Activated CD8-positive, alpha-beta memory T cell treated with anti-CD3 and anti-CD28 coated beads, Interleukin-2, amount 50 U/mL, for 1 hour (primary cell): ENCODE measurements around the gene POU2F2.
"Not testable (repeated sequence)": the region's sequence is repeated elsewhere in the genome, so short reads cannot be mapped to it uniquely, and the experiment has no call there.

ENCODE experiments used
- DNase-seq: peaks from one replicate; pipeline ENCODE4 v3.0.0-alpha.2; 2020; ENCODE audit errors: extremely low read depth

The POU2F2 gene

DNA sequence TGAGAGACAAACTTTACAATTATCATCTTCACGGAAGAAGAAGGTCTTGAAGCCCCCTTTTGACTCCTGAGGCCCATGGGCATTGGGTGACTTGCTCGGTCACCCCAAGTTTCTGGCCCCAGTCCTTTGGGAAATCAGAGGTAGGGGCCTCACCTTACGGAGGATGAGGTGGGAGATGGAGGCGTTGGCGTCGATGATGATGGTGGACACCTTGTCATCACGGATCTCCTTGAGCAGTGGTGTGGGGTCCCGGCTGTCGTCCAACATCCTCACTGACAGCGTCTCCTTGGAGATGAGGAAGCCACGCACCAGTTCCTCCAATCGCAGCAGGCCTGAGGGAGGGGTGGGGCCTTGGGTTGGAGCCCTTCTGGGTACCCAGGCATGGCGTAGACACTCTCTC, 73.0 kb downstream of the POU2F2 start:
- no peak for DNase-seq

GRCh38 chr19:42057846-42058245, 74.4 kb downstream of the POU2F2 start:
- no peak for DNase-seq

DNA sequence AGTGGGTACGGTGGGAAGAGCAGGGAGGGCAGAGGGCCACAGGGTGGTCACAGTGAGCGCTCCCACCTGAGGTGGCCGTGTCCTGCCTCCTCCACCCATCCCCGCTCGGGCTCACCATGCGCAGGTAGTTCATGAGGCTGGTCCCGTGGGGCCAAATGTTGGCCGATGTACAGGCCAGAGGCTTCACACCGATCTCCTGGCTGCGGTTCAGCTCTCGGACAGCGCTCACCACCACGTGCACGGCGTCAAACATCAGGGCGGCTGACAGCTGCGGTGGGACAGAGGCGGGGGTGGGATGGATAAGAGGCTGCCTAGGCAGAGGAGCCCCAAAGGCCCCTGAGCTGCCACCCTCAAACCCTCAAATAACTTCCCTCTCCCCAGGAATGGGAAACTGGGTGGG, 78.0 kb downstream of the POU2F2 start:
- DNase-seq: no peak

DNA sequence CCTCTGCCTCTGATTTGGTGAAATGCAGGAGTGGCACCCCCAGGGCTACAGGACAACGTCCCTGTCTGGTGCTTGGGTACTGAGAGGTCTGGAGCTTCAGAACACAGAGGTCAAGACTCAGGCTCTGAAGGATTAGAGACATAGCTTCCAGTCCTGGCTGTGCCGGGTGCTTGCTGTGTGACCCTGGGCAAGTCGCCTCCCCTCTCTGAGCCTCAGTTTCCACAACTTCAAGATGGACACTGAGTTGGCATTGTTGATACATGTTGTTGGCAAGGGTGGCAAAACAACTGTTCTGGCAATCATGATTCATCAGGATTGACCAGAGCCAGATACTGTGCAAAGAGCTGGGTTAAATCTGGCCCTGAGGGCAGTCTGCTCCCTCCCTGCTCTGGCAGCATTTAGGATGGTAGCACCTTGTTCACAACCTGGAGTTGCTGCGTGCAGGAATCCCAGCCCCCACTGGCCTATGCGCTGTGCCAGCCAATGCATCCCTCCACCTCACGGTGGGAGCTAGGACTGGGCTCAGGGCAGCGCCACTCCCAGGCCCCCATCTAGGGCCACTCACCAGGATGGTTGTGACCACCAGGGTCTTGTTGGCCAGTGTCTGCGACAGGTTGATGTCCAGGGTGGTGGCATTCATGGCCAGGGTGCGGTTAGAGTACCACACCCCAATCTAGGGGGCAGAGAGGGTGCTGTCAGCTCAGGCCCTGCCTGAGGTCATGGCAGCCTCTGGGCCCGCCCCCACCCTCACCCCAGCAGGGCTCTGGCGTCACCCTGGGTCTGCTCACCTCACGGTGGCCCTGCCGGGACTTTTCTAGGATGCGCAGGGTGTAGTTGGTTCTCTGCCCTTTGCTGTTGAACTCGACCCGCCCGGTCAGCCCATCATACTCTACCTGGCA, 79.0 kb downstream of the POU2F2 start:
- no peak for DNase-seq

- no peak for DNase-seq
These were observed 79.9 kb downstream of the POU2F2 start for GRCh38 chr19:42052241-42052863.

DNA sequence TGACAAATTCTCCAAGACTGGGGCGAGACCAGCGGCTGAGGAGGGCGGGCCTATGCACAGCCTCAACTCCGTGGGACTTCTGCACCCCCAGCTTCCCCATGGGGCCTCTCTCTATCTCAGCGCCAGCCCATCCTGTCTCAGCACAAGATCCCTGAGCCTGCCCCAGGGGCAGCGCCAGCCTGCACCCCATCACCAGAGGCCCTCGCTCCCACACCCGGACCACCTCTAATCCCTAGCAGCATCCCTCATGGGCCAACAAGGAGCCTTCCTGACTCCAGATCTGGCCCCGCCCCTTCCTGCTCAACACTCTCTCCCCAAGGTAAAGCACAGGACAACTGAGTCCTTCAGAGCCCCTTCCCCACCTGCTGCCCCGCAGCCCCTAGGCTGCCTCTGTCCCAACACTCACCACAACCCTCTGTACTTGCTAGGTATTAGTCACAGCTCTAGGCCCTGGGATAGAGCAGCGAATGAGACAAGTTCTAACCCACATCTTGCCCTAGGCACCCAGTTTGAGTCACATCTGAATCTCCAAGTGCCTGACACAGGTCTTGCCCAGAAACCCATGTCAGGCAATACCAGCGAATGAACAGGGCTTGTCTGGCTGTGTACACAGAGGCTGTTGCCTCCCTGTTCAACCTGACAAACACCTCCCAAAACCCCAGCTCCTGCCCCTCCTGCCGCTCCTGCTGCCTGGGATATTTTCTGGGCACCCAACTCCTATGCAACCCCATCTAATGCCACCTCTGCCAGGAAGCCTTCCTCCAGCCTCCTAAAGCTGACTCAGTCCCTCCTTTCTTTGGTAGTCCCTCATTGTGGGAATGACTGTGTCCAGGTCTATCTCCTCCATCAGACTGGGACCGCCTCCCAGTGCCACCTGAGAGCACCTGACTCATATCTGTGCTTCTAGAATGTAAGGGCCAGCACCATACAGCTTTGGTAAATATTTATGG, 80.8 kb downstream of the POU2F2 start:
- DNase-seq: no peak

- DNase-seq: no peak
These were observed 83.3 kb downstream of the POU2F2 start for GRCh38 chr19:42048992-42049391.

DNA sequence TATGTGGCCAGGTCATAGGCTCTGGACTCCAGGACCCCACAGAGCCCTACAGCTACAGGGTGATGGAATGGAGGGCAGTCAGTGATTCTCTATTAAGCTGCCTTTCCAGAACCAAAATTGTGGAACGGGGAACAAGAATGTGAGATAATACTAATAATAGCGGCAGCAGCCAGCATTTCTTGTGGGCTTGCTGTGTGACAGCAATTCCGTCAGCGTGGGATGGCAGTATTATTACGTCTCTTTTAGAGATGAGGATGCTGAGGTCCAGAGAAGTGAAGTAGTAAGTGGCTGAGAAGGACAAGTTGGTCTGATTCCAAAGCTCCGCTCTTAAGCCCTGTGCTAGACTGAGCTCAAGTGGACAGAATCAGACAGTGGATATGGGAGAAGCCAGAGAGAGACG, 86.7 kb downstream of the POU2F2 start:
- DNase-seq: no peak

DNA sequence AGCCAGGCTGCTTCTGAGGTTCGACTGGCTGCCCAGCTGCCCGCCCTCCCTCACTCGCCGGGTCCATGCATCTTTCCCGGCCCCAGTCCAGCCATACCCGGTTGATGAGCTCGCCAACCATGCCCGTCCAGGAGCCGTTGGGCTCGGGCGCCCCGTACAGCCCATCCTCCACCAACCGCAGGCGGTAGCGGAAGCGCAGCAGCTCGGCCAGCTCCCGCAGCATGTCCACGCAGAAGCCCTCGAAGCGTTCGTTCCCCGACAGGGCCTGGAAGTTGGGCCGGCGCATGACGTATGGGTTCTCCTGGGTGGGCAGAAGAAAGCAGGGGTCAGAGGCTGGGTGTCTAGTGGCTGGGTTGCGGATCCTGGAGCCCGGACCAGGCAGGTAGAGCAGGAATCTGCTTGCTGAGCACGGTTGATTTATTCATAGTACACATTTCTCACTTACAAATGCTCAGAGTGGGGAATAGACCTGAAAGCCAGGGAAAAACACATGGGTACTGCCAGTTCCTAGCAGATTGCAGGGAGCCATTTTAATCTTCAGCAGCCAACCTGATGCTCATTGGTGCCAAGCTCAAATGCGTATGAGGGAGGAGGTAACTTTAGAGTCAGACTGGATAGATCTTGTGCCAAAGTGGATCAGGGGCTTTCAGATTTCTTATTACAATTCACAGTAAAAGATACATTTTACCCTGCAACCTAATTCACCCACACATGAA, 89.6 kb downstream of the POU2F2 start:
- DNase-seq: no peak

GRCh38 chr19:42040491-42040890, 91.8 kb downstream of the POU2F2 start:
- DNase-seq: not testable (repeated sequence)

DNA sequence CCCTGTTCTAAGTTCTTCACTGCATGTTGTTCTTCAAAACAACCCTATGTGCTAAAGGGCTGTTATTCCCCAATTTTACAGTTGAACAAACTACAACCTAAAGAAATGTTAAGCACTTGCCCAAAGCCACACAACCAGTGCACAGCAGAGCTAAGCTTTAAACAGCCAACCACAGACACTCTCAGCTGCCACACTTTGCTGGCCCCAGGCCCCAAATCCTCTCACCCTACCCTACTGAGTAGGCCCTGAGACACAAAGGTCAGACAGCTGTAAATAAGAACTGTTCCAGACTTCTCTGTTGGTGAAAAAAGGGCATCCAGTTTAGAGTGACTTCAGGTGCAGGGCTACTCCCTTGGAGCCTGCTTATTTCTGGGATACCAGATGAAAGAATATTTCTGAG, 92.2 kb downstream of the POU2F2 start:
- DNase-seq: no peak

GRCh38 chr19:42038666-42039065, 93.6 kb downstream of the POU2F2 start:
- no peak for DNase-seq

- DNase-seq: no peak
These were observed 94.6 kb downstream of the POU2F2 start for GRCh38 chr19:42037649-42038048.
